Measurements from ENCODE around the gene PSMB11.

The PSMB11 gene

GRCh38 chr14:23057757-23058653 is 16.0 kb downstream of the PSMB11 start:
- DNase-seq, result no peak

DNA sequence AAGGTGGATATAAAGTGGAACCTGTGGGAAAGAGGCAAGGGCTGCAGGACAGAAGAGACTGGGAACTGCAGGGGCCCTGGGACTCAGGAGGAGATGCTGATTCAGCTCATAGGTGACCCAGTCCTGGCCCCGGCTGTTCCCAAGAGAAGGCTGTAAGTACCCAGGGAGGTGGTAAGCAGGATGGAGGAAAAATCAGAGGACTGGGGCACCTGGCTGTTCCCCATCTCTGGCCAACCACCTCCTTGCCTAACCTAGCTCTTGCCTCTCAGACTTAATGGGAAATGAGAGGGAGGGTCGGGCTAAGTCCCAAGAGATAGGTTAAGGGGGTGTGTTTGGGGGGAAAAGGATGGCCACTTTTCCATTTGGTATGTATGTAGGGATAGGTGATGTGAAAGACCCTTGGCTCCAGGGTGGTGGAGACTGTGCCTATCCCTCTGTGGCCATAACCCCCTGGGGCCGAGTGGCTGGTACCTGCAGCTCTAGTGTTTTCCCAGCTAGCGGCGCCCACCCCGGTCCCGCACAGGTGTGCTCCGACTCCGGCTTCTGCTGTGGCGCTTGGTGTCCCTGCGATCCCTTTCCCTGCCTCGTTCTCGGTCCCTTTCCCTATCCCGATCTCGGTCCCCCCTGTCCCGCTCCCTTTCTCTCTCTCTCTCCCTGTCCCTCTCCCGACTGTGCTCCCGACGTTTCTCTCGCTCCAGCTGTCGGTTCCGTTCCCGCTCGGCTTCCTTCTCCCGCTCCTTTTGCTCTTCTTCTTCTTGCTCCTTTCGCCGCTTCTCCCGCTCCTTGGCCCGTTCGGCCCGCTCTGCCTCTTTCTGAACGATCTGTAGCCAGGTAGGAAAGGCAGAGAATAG is 16.9 kb downstream of the PSMB11 start:
- no peak for DNase-seq

DNA sequence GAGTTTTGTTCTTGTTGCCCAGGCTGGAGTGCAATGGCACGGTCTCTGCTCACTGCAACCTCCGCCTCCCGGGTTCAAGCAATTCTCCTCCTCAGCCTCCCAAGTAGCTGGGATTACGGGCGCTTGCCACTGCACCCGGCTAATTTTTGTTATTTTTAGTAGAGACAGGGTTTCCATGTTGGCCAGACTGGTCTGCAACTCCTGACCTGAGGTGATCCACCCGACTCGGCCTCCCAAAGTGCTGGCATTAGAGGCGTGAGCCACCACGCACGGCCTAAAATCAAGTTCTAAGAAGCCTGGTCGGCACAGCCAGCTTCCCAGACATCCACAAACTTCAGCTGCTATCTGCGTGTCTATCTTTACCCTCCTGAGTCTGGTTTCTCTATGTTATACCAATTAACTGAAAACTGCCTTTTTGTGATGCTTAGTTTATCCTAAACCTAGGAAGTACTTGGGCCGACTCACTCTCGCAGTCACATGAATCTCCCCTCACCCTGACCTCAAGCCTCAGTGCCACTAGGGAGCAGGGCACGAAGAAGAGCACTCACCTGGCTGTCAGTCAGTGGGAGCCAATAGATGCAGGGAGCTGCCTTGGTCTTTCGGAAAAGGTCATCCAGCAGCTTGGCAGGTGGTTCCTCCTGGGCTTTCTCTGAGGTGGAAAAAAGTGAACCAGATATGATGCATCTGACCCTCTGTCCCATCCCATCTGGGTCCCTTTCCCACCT is 18.7 kb downstream of the PSMB11 start:
- no peak for DNase-seq

- DNase-seq, result no peak
Observed at GRCh38 chr14:23062002-23062401, 20.0 kb downstream of the PSMB11 start.

- DNase-seq, result no peak
Observed at GRCh38 chr14:23063601-23064000, 21.6 kb downstream of the PSMB11 start.

- no peak for DNase-seq
Observed at GRCh38 chr14:23066368-23066767, 24.4 kb downstream of the PSMB11 start.

GRCh38 chr14:23066855-23067744 is 25.1 kb downstream of the PSMB11 start:
- DNase-seq, result no peak

DNA sequence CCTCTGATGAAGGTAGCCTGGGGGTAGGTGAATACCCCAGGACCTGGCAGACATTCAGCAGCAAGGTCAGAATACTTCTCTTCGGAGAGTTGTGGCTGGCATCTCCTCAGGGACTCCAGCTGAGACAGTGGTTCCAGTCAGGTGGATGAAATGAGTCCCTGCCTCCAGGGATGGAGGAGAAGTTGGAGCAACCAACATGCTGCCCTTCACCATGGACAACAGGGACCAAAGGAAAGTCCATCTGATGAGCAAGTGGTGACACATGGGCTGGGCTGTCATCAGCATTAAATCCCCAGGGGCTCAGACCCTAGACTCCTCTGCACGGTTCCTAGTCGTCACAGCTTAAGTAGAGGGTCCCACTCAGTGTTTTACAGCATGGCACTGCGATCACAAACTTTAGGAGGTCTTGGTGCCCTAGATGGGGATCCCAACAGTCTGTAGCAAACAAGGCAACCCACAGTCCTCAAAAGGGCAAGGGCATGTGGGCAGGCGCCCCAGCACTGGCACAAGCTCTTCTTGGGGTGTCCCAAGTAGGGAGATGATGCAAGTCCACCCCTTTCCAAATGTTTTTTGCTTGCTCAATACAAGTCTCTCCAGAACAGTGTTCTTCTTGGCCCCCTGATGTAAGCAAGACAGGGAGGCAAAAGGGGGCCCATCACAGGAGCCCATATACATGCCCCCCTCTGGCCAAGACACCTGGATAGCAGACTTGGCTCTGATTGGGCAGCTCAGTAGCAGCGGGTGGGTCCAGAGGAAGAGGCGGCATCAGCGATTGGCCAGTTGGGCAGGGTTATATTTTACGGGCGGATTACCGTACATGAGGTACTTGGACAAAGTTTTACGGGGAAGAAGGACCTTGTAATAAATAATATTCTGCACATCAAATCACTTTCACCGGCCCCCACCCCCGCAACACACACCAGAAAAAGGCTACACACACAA is 26.1 kb downstream of the PSMB11 start:
- DNase-seq, result no peak

DNA sequence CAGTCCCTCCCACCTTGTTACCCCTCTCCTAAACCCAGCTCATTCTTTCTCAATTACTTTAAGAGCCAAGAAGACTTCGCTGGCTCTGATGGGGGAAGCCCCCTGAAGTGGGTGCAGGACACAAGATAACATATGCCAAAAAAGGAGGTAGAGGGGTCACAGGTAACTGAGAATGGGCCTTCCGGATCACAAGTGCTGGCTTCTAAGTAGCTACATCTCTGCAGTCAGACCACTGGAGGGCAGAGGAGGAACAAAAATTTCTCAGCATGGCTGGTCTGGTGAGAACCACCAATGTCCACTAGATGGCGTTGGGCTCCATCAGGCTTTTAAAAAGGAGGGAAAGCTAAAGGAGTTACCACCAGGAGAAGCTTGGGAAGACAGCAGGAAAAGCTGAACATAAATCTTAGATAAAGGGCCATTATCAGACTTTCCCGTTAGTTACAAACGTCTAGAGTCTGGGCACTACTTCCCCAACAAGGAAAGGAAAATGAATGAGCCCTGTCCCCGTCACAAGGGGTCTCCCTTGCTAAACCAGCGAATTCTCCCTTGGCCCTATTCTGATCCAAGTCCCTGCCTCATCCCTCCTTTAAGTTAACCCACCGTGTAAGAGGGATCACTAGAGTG is 26.9 kb downstream of the PSMB11 start:
- no peak for DNase-seq

- no peak for DNase-seq
Observed at GRCh38 chr14:23069413-23069806, 27.4 kb downstream of the PSMB11 start.

DNA sequence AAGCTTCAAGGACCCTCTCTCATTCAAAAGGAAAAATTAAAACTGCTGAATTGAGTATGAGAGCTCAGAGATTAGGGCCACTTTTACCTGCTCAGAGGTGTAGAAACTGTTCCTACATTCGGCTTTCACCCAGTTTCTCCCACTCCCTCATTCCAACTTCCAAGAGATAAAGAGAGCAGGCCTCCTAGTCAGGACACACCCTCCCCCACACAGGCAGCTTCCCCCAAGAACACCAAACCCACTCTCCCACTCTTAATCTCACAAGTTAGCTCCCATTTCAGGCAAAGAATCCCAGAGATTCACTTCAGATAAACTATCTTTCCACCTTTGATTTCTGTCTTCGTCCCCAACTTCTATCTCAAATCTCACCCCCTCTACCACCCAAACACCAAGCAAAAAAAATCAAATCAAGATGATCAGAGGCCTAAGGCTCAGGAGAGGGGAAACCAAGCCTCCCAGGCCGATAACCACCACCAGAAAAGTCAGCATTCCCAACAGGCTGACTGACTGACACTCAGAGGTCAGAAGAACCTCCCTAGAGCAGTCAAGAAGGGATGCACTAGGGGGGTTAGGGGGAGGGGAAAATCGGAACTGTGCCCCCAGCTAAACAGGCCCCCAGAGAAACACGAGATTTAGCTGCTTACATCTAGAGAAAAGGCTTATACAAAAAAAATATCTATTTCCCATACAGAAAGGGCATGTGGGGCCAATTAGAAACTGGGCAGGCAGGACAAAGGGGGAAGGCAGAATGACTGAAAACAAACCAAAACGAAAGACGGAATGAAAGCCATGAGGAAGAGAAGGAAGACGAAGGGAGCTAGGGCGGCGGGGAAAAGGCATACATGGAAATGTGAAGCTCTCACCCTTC is 28.5 kb downstream of the PSMB11 start:
- no peak for DNase-seq

GRCh38 chr14:23071244-23071920 is 29.4 kb downstream of the PSMB11 start:
- no peak for DNase-seq

GRCh38 chr14:23071921-23072539 is 30.0 kb downstream of the PSMB11 start:
- DNase-seq, result no peak

- no peak for DNase-seq
Observed at GRCh38 chr14:23074906-23075305, 32.9 kb downstream of the PSMB11 start.

GRCh38 chr14:23076785-23077408 is 34.9 kb downstream of the PSMB11 start:
- DNase-seq, result no peak

GRCh38 chr14:23077962-23078361 is 36.0 kb downstream of the PSMB11 start:
- no peak for DNase-seq

Data from nucleus accumbens (tissue), 56 donors.